GM21529 (cell line): ENCODE data around the gene IER3.

ENCODE experiments used
- ATAC-seq: cut with Tn5 transposase; IDR thresholded peaks from one replicate; pipeline ENCODE4 v1.9.1; 2021; ENCODE audit not compliant: unreplicated experiment

IER3 gene

GRCh38 chr6:30749554-30750378 lies 5.4 kb upstream of the IER3 start:
- no peak for ATAC-seq

- ATAC-seq: no peak
These were observed 4.6 kb upstream of the IER3 start for GRCh38 chr6:30748851-30749540.

- no peak for ATAC-seq
These were observed 3.8 kb upstream of the IER3 start for GRCh38 chr6:30747902-30748769.

- ATAC-seq: no peak
These were observed 2.9 kb upstream of the IER3 start for GRCh38 chr6:30747300-30747687.

GRCh38 chr6:30743099-30744053 lies 971 bp downstream of the IER3 start:
- ATAC-seq: no peak

- ATAC-seq: peak; percentile 74
These were observed 1.8 kb downstream of the IER3 start, which contains the start of gene FLOT1 for GRCh38 chr6:30742316-30743098. FLOT1 (minus strand) TSS chr6:30742687; CDS start chr6:30742189, 498 bp downstream.

GRCh38 chr6:30741789-30742315 lies 2.5 kb downstream of the IER3 start:
- peak; percentile 3 for ATAC-seq

- ATAC-seq: no peak
These were observed 3.1 kb downstream of the IER3 start for GRCh38 chr6:30741063-30741779.

- ATAC-seq: no peak
These were observed 3.8 kb downstream of the IER3 start for GRCh38 chr6:30740540-30740870.

GRCh38 chr6:30738532-30738931 lies 5.8 kb downstream of the IER3 start:
- no peak for ATAC-seq

- ATAC-seq: peak; percentile 45
These were observed 8.6 kb downstream of the IER3 start for GRCh38 chr6:30735668-30736314.

GRCh38 chr6:30732237-30732943 lies 12.0 kb downstream of the IER3 start:
- no peak for ATAC-seq

- peak; percentile 77 for ATAC-seq
These were observed 13.5 kb downstream of the IER3 start for GRCh38 chr6:30730601-30731435.

- ATAC-seq: no peak
These were observed 16.3 kb downstream of the IER3 start for GRCh38 chr6:30727920-30728553.

- no peak for ATAC-seq
These were observed 17.6 kb downstream of the IER3 start for GRCh38 chr6:30726506-30727413.
